ENCODE measurements around the gene FAM240A.

Gene FAM240A

GRCh38 chr3:46634856-46635255 is 22.5 kb downstream of the FAM240A start:
- Mint-ChIP-seq H3K9me3 (no peaks in the 10 kb centered on the region), H3K36me3 (no peaks in the 10 kb centered on the region), H3K4me3 (no peak overlapping the region), H3K4me1 (peaks cover 5% of the 10 kb centered on the region), H3K27ac (no peak overlapping the region)
- ATAC-seq (no peak), DNase-seq (ENCODE audit: low spot score in 2 of 2) (no peak)

DNA sequence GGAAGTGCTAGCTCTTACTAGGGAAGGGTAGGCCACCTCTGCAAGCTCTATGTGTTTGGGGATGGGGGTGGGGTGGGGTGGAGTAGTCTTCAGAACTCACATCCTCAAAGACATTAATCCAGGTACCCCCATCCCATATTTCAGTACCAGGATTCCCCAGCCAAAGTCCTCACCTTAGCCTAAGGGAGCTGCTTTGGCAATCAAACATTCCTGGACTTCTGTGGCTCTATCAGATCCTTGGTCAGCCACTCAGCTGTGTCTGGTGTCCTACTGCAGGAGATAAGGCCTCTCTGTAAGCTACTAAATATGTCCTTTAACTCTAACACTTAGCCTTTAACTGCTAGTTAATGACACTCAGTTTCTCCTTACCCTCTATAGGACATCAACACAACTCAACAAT is 26.9 kb downstream of the FAM240A start:
- no peaks in the 10 kb centered on the region for H3K36me3 Mint-ChIP-seq
- no peak overlapping the region for H3K27ac Mint-ChIP-seq
- no peaks in the 10 kb centered on the region for H3K4me1 Mint-ChIP-seq
- no peak overlapping the region for H3K4me3 Mint-ChIP-seq
- DNase-seq (ENCODE audit: low spot score in 2 of 2) (peak in 1 of 2 donors; percentile 25), ATAC-seq (no peak)
- H3K9me3 Mint-ChIP-seq = peaks cover 4% of the 10 kb centered on the region

DNA sequence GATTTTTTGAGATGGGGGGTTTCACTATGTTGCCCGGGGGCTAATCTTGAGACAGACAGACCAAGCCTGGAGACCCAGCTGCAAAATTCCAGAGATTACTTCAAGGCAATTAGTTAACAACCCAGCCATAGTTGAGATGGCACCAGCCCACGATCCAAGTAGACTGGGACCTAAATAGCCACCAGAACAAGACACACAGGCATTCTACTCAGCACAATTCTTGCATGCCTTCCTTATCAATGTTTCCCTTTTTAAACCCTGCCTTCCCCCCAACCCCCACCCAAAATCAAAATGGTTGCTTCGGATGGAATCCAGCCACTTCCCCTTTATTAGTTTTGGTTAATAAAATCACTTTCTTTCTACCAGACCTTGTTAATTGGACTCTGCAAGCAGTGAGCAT is 28.6 kb downstream of the FAM240A start:
- H3K4me1 Mint-ChIP-seq = no peaks in the 10 kb centered on the region
- H3K9me3 Mint-ChIP-seq = peaks cover 4% of the 10 kb centered on the region
- ATAC-seq (no peak), DNase-seq (ENCODE audit: low spot score in 2 of 2) (peak in 1 of 2 donors; percentile 6)
- H3K36me3 Mint-ChIP-seq = no peaks in the 10 kb centered on the region
- H3K27ac Mint-ChIP-seq = no peak overlapping the region
- no peak overlapping the region for H3K4me3 Mint-ChIP-seq

- Mint-ChIP-seq H3K4me1 (no peaks in the 10 kb centered on the region), H3K27ac (no peak overlapping the region), H3K36me3 (no peaks in the 10 kb centered on the region), H3K9me3 (peaks cover 4% of the 10 kb centered on the region), H3K4me3 (no peak overlapping the region)
- ATAC-seq (no peak), DNase-seq (ENCODE audit: low spot score in 2 of 2) (no peak)
These were observed 30.6 kb downstream of the FAM240A start for GRCh38 chr3:46642971-46643370.

DNA sequence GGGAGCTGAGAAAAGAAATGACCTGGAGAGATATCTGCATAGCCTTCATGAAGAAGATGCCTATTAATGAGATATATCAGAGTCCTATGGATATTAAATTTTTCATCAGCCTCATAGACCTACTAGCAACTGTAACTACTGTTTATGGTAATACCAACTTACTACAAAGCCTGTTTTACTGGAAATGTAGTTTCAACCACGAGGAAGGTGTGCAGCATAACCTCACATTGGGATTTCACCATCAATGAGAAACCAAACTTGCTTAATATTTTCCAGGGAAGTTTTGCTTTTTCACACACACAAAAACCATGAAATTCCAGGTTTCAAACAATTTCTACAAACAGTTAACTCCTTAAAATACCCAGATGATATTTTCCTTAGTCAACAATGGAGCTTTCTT is 31.4 kb downstream of the FAM240A start:
- Mint-ChIP-seq H3K4me3 (no peak overlapping the region), H3K36me3 (no peaks in the 10 kb centered on the region), H3K4me1 (no peaks in the 10 kb centered on the region), H3K27ac (no peak overlapping the region), H3K9me3 (peaks cover 4% of the 10 kb centered on the region)
- DNase-seq (ENCODE audit: low spot score in 2 of 2) (no peak), ATAC-seq (no peak)

GRCh38 chr3:46646700-46647099 is 34.4 kb downstream of the FAM240A start:
- no peak overlapping the region for H3K27ac Mint-ChIP-seq
- DNase-seq (ENCODE audit: low spot score in 2 of 2) (peak in 1 of 2 donors; percentile 25), ATAC-seq (no peak)
- no peaks in the 10 kb centered on the region for H3K36me3 Mint-ChIP-seq
- no peaks in the 10 kb centered on the region for H3K9me3 Mint-ChIP-seq
- no peak overlapping the region for H3K4me3 Mint-ChIP-seq
- H3K4me1 Mint-ChIP-seq = no peaks in the 10 kb centered on the region

GRCh38 chr3:46648096-46648495 is 35.8 kb downstream of the FAM240A start:
- no peak for ATAC-seq
- no peak for DNase-seq (ENCODE audit: low spot score in 2 of 2)
- Mint-ChIP-seq H3K36me3 (no peaks in the 10 kb centered on the region), H3K9me3 (no peaks in the 10 kb centered on the region), H3K4me3 (no peak overlapping the region), H3K4me1 (no peaks in the 10 kb centered on the region), H3K27ac (no peak overlapping the region)

- Mint-ChIP-seq H3K27ac (no peak overlapping the region), H3K4me1 (no peaks in the 10 kb centered on the region)
- no peak for DNase-seq (ENCODE audit: low spot score in 2 of 2)
These were observed 37.1 kb downstream of the FAM240A start for GRCh38 chr3:46649436-46649835.

GRCh38 chr3:46651084-46651483 is 38.8 kb downstream of the FAM240A start:
- no peak overlapping the region for H3K27ac Mint-ChIP-seq
- ATAC-seq (no peak), DNase-seq (ENCODE audit: low spot score in 2 of 2) (no peak)
- no peak overlapping the region for H3K4me3 Mint-ChIP-seq
- H3K9me3 Mint-ChIP-seq = no peaks in the 10 kb centered on the region
- no peaks in the 10 kb centered on the region for H3K4me1 Mint-ChIP-seq
- no peaks in the 10 kb centered on the region for H3K36me3 Mint-ChIP-seq

More at GRCh38 chr3:46649436-46649835, 37.1 kb downstream of the FAM240A start:
- H3K36me3 Mint-ChIP-seq = no peaks in the 10 kb centered on the region
- no peak overlapping the region for H3K4me3 Mint-ChIP-seq
- ATAC-seq = no peak
- no peaks in the 10 kb centered on the region for H3K9me3 Mint-ChIP-seq

DNA sequence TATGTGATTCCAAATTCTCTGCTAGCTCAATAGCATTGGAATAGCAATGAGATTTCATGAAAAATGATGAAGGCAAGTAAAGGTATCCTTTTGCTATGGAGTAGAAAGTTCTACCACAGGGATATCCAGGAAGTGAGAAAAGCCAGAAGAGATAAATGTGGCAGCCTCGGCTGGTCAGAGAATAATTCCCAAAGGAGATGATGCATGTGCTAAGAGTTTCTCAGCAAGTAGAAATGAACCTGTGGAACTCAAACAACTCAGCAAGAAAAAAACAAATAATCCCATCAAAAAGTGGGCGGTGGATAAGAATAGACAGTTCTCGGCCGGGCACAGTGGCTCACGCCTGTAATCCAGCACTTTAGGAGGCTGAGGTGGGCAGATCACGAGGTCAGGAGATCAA is 42.9 kb downstream of the FAM240A start:
- Mint-ChIP-seq H3K36me3 (no peaks in the 10 kb centered on the region), H3K4me3 (no peak overlapping the region), H3K27ac (no peak overlapping the region), H3K4me1 (no peaks in the 10 kb centered on the region), H3K9me3 (no peaks in the 10 kb centered on the region)
- ATAC-seq (no peak), DNase-seq (ENCODE audit: low spot score in 2 of 2) (no peak)

- no peaks in the 10 kb centered on the region for H3K36me3 Mint-ChIP-seq
- no peak overlapping the region for H3K4me3 Mint-ChIP-seq
- H3K4me1 Mint-ChIP-seq = no peaks in the 10 kb centered on the region
- DNase-seq (ENCODE audit: low spot score in 2 of 2) (no peak), ATAC-seq (no peak)
- H3K27ac Mint-ChIP-seq = no peak overlapping the region
- no peaks in the 10 kb centered on the region for H3K9me3 Mint-ChIP-seq
These were observed 44.6 kb downstream of the FAM240A start for GRCh38 chr3:46656778-46657556.

- no peak for DNase-seq (ENCODE audit: low spot score in 2 of 2)
- no peaks in the 10 kb centered on the region for H3K36me3 Mint-ChIP-seq
- no peaks in the 10 kb centered on the region for H3K9me3 Mint-ChIP-seq
- no peak for ATAC-seq
- H3K4me3 Mint-ChIP-seq = no peak overlapping the region
- H3K4me1 Mint-ChIP-seq = no peaks in the 10 kb centered on the region
- H3K27ac Mint-ChIP-seq = no peak overlapping the region
These were observed 47.0 kb downstream of the FAM240A start for GRCh38 chr3:46659285-46659684.

DNA sequence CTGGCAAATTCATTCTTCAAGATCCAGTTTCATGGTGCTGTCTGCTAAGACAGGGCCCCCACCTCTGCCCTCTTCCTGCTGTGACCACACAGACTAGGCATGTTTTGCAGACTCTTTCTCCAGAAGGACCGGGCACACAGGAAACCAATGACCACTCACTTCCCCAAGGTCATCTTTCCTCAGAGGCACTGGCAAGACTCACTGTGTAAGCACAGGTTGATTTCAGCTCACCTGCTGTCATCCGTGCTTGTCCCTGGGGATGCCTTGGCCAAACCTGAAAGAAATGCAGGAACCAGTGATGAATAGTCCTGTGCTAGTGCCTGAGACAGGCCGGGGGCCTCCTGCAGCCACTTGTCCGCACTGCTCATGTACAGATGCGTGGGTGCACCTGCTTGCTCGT is 47.7 kb downstream of the FAM240A start:
- no peak overlapping the region for H3K27ac Mint-ChIP-seq
- no peaks in the 10 kb centered on the region for H3K9me3 Mint-ChIP-seq
- H3K36me3 Mint-ChIP-seq = no peaks in the 10 kb centered on the region
- no peak for DNase-seq (ENCODE audit: low spot score in 2 of 2)
- no peak for ATAC-seq
- no peak overlapping the region for H3K4me3 Mint-ChIP-seq
- no peaks in the 10 kb centered on the region for H3K4me1 Mint-ChIP-seq

DNA sequence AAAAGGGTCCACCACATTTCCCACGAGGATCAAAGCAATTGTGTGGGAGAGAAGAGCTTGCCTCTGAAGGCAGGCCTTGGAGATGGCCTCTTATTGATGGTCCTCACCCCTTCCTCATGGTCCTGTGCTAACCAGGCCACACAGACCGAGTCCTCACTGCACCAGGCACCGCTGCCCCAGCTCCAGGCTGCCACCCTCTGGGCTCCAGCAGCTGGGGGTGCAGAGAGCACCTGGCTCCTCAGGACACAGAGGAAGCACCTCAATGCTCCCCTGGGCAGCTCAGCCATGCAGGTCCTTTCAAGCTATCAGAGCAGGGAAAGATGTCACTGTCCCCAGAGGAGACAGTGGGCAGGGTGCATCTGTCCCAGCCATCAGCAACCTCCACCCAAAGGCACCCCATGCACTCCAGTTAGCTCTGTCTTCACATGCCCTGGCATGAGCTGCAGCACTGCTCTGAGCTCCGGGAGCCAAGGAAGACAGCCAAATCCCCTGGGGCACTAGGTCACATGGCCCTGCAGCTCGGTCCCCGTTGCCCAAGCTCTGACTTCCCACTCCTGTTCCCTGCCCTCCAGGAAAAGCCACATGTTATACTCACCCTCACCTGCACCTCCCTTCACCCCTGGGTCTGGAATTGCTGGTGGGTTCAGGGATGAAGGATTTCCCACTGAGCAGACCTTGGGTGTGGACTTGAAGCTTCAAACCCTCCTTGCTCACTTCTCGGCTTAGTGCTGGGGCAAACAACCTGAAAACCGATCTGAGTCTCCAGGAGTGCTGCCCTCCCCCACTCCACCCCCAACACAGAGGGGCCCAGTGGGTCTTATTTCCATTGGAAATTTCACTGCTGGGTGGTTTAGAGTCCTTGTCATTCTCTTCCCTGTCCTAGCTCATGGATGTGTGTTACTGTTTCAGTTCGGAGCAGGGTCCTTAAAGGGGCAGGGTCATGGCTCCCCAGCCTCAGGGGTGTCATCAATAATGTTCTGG is 48.5 kb downstream of the FAM240A start:
- no peaks in the 10 kb centered on the region for H3K9me3 Mint-ChIP-seq
- H3K4me3 Mint-ChIP-seq = no peak overlapping the region
- DNase-seq (ENCODE audit: low spot score in 2 of 2) (no peak), ATAC-seq (no peak)
- H3K36me3 Mint-ChIP-seq = no peaks in the 10 kb centered on the region
- H3K27ac Mint-ChIP-seq = no peak overlapping the region
- H3K4me1 Mint-ChIP-seq = no peaks in the 10 kb centered on the region

GRCh38 chr3:46661776-46662766 is 49.7 kb downstream of the FAM240A start:
- no peaks in the 10 kb centered on the region for H3K9me3 Mint-ChIP-seq
- H3K4me1 Mint-ChIP-seq = no peaks in the 10 kb centered on the region
- H3K36me3 Mint-ChIP-seq = no peaks in the 10 kb centered on the region
- no peak overlapping the region for H3K4me3 Mint-ChIP-seq
- ATAC-seq (no peak), DNase-seq (ENCODE audit: low spot score in 2 of 2) (no peak)
- no peak overlapping the region for H3K27ac Mint-ChIP-seq

All from stimulated activated effector memory CD8-positive, alpha-beta T cell treated with anti-CD3 and anti-CD28 coated beads, Interleukin-12 subunit alpha, Interleukin-12 subunit beta, amount 100 ng/mL, for 72 hours (primary cell).